ENCODE data around the gene PPM1F. TPM values are rescaled to one million over a fixed set of nuclear protein-coding genes. Genes with fewer than 3 reads are reported as not detected.

Gene PPM1F
- polyA plus RNA-seq, 1 donor (not counting 4 experiments of a cell fraction or from before 2014, with no cell fraction given): 18.2 TPM

Other genes with a start within 250 kb of the PPM1F start
- 0.03 to 0.05 TPM in 2 of 3 replicates, not detected in the other for gene YPEL1, start 217.1 kb downstream of the PPM1F start, polyA plus RNA-seq
- 106 to 136 TPM (median 117 TPM) in 3 replicates for gene MAPK1, start 85.2 kb downstream of the PPM1F start, polyA plus RNA-seq
- 13.8 to 14.8 TPM (median 13.9 TPM) in 3 replicates for gene TOP3B, start 29.9 kb upstream of the PPM1F start, polyA plus RNA-seq

Measured in keratinocyte (primary cell).